Endothelial cell of umbilical vein (primary cell): ENCODE data around the gene BACH2. TPM values are rescaled to one million over a fixed set of nuclear protein-coding genes. Genes with fewer than 3 reads are reported as not detected.

Experiments
- BruUV-seq: library from RNA; stranded (reverse); fragments of 400-500 nt; replicated peaks from 2 replicates; lab custom pipeline; 2021; lab: Mats Ljungman, UMichigan
- CTCF ChIA-PET: fragments of 300-600, 350-600 bp; sonication (Branson Sonifier 250); formaldehyde crosslinking; loops from one replicate; lab custom pipeline; 2021; ENCODE audit warnings: antibody characterized with exemption, inconsistent platforms; lab: Charles Lee
- POLR2A ChIA-PET: fragments of 300-600, 350-600 bp; sonication (Branson Sonifier 250); formaldehyde crosslinking; loops from one replicate; lab custom pipeline; 2021; ENCODE audit warnings: antibody characterized with exemption, inconsistent platforms; lab: Charles Lee
- DNase-seq: peaks from one replicate; pipeline ENCODE4 v3.0.0-alpha.2; 2011; ENCODE audit warnings: low read depth, low spot score
- FAIRE-seq: peaks from 2 replicates; lab custom pipeline; 2011; peaks lifted over from hg19 to GRCh38; lab: Jason Lieb, UNC
- H2AFZ ChIP-seq: 2 replicates; pipeline ENCODE4 v1.6.0; 2012; ENCODE audit warnings: low read depth, low read length, control low read depth, inconsistent platforms
- H3K27ac ChIP-seq: 2 replicates; pipeline ENCODE4 v1.5.1; 2011; ENCODE audit warnings: low read depth, mild to moderate bottlenecking, control low read depth, low read length, moderate library complexity; ENCODE audit not compliant: insufficient read depth
- H3K27me3 ChIP-seq, 2 experiments: 2 replicates each; pipeline versions ENCODE4 v1.6.0 to v1.6.1; 2011; ENCODE audit warnings: low read length in 2 of 2, mixed read lengths in 1 of 2; ENCODE audit not compliant: control insufficient read depth in 2 of 2, insufficient read depth in 2 of 2
- H3K36me3 ChIP-seq, 2 experiments: 2 replicates in 1 of 2; 3 replicates in 1 of 2; pipeline ENCODE4 v1.5.1; 2011; ENCODE audit warnings: low read length in 2 of 2, mild to moderate bottlenecking in 1 of 2, moderate library complexity in 1 of 2; ENCODE audit not compliant: control insufficient read depth in 2 of 2, insufficient read depth in 2 of 2; ENCODE audit errors: extremely low read depth in 1 of 2
- H3K4me1 ChIP-seq: 3 replicates; pipeline ENCODE4 v1.5.1; 2011; ENCODE audit warnings: mild to moderate bottlenecking, low read length; ENCODE audit not compliant: control insufficient read depth, insufficient read depth; ENCODE audit errors: extremely low read depth
- H3K4me2 ChIP-seq: 2 replicates; pipeline ENCODE4 v1.6.1; 2011; ENCODE audit warnings: low read length, control low read depth, mixed read lengths; ENCODE audit not compliant: insufficient read depth
- H3K4me3 ChIP-seq, 3 experiments: fragments of 200-600 bp in 1 of 3; sonication (generic), shearing (Covaris generic) in 1 of 3; replicated peaks in 1 of 3; 2 replicates each; pipeline ENCODE4 v1.5.1; 2011 to 2016; ENCODE audit warnings: control low read depth in 3 of 3, low read length in 3 of 3, mild to moderate bottlenecking in 2 of 3, inconsistent platforms in 1 of 3, low read depth in 1 of 3, moderate library complexity in 1 of 3; ENCODE audit not compliant: insufficient read depth in 1 of 3
- H3K79me2 ChIP-seq: 2 replicates; pipeline ENCODE4 v1.6.0; 2012; ENCODE audit warnings: low read length, inconsistent platforms; ENCODE audit not compliant: control insufficient read depth, insufficient read depth
- H3K9ac ChIP-seq: replicated peaks from 2 replicates; pipeline ENCODE3; 2011; ENCODE audit warnings: low read length, control low read depth; ENCODE audit not compliant: insufficient read depth; ENCODE audit errors: extremely low read depth
- H3K9me1 ChIP-seq: replicated peaks from 3 replicates; pipeline ENCODE4 v1.6.0; 2011; ENCODE audit warnings: mild to moderate bottlenecking, low read length; ENCODE audit not compliant: control insufficient read depth, insufficient read depth; ENCODE audit errors: extremely low read depth
- H3K9me3 ChIP-seq: replicated peaks from 2 replicates; pipeline ENCODE4 v1.5.1; 2012; ENCODE audit warnings: low read length, inconsistent platforms; ENCODE audit not compliant: control insufficient read depth, insufficient read depth
- H4K20me1 ChIP-seq: replicated peaks from 2 replicates; pipeline ENCODE3; 2011; ENCODE audit warnings: mild to moderate bottlenecking, low read length; ENCODE audit not compliant: control insufficient read depth, insufficient read depth; ENCODE audit errors: extremely low read depth
- CTCF ChIP-seq, 2 donors: IDR thresholded peaks; 1 replicate in 1 of 2; 2 replicates in 1 of 2; pipeline ENCODE4 v1.5.1; 2011; ENCODE audit warnings: low read length in 2 of 2, mild to moderate bottlenecking in 2 of 2, moderate library complexity in 2 of 2, control low read depth in 1 of 2, inconsistent platforms in 1 of 2, low read depth in 1 of 2; ENCODE audit not compliant: insufficient read depth in 1 of 2; ENCODE audit errors: extremely low read depth in 1 of 2
- FOS ChIP-seq: IDR thresholded peaks from 2 replicates; pipeline ENCODE4 v1.6.1; 2011; ENCODE audit warnings: mild to moderate bottlenecking, low read length, moderate library complexity, borderline replicate concordance; ENCODE audit not compliant: insufficient read depth
- GATA2 ChIP-seq: IDR thresholded peaks from 2 replicates; pipeline ENCODE4 v1.7.0; 2011; ENCODE audit warnings: low read depth, mild to moderate bottlenecking, moderate library complexity, mixed read lengths, low read length; ENCODE audit not compliant: insufficient read length, insufficient read depth
- POLR2A ChIP-seq: IDR thresholded peaks from 2 replicates; pipeline ENCODE4 v1.6.1; 2012; ENCODE audit warnings: low read depth, mild to moderate bottlenecking, control low read depth, low read length
- POLR2AphosphoS5 ChIP-seq: IDR thresholded peaks from 2 replicates; pipeline ENCODE4 v1.6.1; 2012; ENCODE audit warnings: low read depth, mild to moderate bottlenecking, control low read depth, low read length, moderate library complexity; ENCODE audit not compliant: insufficient read depth
- dilution Hi-C: fragments of 300-500 bp; cut with MboI; formaldehyde crosslinking; loops from one replicate; pipeline ENCODE4 v1.15.0; 2019; ENCODE audit warnings: low sequenced_read_pairs; ENCODE audit not compliant: extremely low pct_ligation_motif_present
- intact Hi-C: fragments of 100-400 bp; cut with micrococcal nuclease; formaldehyde crosslinking; loops from one replicate; pipeline ENCODE4 v1.10.0; 2022
- polyA plus RNA-seq, 4 experiments: library from polyadenylated mRNA; depleted of rRNA in 3 of 4; stranded (reverse) in 3 of 4; unstranded in 1 of 4; fragments of >200 nt; gene quantifications; 2 replicates each; pipeline versions ENCODE4 v1.2.1 to v1.2.3, GENCODE V29; 2011 to 2012; ENCODE audit warnings: missing spikeins in 1 of 4
- total RNA-seq: library from RNA; stranded (reverse); gene quantifications from 2 replicates; pipeline ENCODE4 v1.2.3, GENCODE V29; 2021

Gene BACH2
- total and polyA plus RNA-seq, 2 donors (not counting 3 experiments of a cell fraction or from before 2014, with no cell fraction given), result 1.7 to 5.6 TPM

GRCh38 chr6:90106449-90106848, 190.2 kb downstream of the BACH2 start:
- dilution Hi-C loops (no loop called here), intact Hi-C loops (no loop called here)
- no peaks in the 10 kb centered on the region for H3K36me3 ChIP-seq
- POLR2A ChIA-PET, result no interaction called here
- no peaks in the 10 kb centered on the region for H3K4me1 ChIP-seq
- H2AFZ ChIP-seq, result no peak overlapping the region
- no peaks in the 10 kb centered on the region for H3K27me3 ChIP-seq
- no peaks in the 10 kb centered on the region for H4K20me1 ChIP-seq
- no peak overlapping the region for H3K4me2 ChIP-seq
- no peak for FAIRE-seq
- H3K27ac ChIP-seq, result no peak overlapping the region
- no TSS peak for BruUV-seq
- CTCF ChIA-PET, result interaction anchor here (1.0 to 1.5 kb wide), 2 partner anchors 9 to 166 kb away, joined by 3 to 4 read pairs; no protein-coding TSS in a partner anchor
- H3K4me3 ChIP-seq, result no peak overlapping the region
- H3K79me2 ChIP-seq, result no peaks in the 10 kb centered on the region
- H3K9me3 ChIP-seq, result no peaks in the 10 kb centered on the region
- H3K9me1 ChIP-seq, result no peaks in the 10 kb centered on the region
- H3K9ac ChIP-seq, result no peak overlapping the region
- TF ChIP-seq POLR2AphosphoS5 (no peak), POLR2A (no peak), FOS (no peak), GATA2 (no peak), CTCF (IDR thresholded peaks at IDR 0.05; ENCODE audit: extremely low read depth in 1 of 2, insufficient read depth in 1 of 2, low read depth in 1 of 2, low read length in 2 of 2) (no peak)
- DNase-seq, result no peak
